Hepatocyte (in vitro differentiated cells): ENCODE results near the gene EHMT2. TPM values are rescaled to one million over a fixed set of nuclear protein-coding genes. Genes with fewer than 3 reads are reported as not detected.

Experiments used
- DNase-seq: peaks from one replicate; pipeline ENCODE4 v3.0.0-alpha.2; 2016; ENCODE audit warnings: low spot score
- H2AFZ ChIP-seq: fragments of 200-600 bp; sonication (generic); 2 replicates; pipeline ENCODE4 v1.6.0; 2016; ENCODE audit warnings: antibody characterized with exemption, mild to moderate bottlenecking
- H3K27ac ChIP-seq: fragments of 200-600 bp; sonication (generic); 2 replicates; pipeline ENCODE4 v1.5.1; 2016; ENCODE audit warnings: mild to moderate bottlenecking
- H3K27me3 ChIP-seq: fragments of 200-600 bp; sonication (generic); 2 replicates; pipeline ENCODE4 v1.6.1; 2016
- H3K36me3 ChIP-seq: fragments of 200-600 bp; sonication (generic); replicated peaks from 2 replicates; pipeline ENCODE4 v1.5.1; 2016; ENCODE audit warnings: low read depth; ENCODE audit not compliant: insufficient read depth
- H3K4me1 ChIP-seq: fragments of 200-600 bp; sonication (generic); 2 replicates; pipeline ENCODE4 v1.5.1; 2016; ENCODE audit warnings: mild to moderate bottlenecking, moderate library complexity; ENCODE audit not compliant: insufficient read depth
- H3K4me2 ChIP-seq: fragments of 200-600 bp; sonication (generic); 2 replicates; pipeline ENCODE4 v1.6.0; 2016
- H3K4me3 ChIP-seq: fragments of 200-600 bp; sonication (generic); 2 replicates; pipeline ENCODE4 v1.5.1; 2016; ENCODE audit warnings: mild to moderate bottlenecking
- H3K79me2 ChIP-seq: fragments of 200-600 bp; sonication (generic); 2 replicates; pipeline ENCODE4 v1.6.0; 2017; ENCODE audit warnings: mild to moderate bottlenecking
- H3K9me2 ChIP-seq: fragments of 200-600 bp; sonication (generic); replicated peaks from 2 replicates; pipeline ENCODE4 v1.6.0; 2017; ENCODE audit warnings: mild to moderate bottlenecking; ENCODE audit not compliant: insufficient read depth
- H3K9me3 ChIP-seq: fragments of 200-600 bp; sonication (generic); 2 replicates; pipeline ENCODE4 v1.5.1; 2016; ENCODE audit warnings: low read depth, mild to moderate bottlenecking
- H4K20me1 ChIP-seq: fragments of 200-600 bp; sonication (generic); 2 replicates; pipeline ENCODE4 v1.6.0; 2016; ENCODE audit warnings: mild to moderate bottlenecking; ENCODE audit not compliant: insufficient read depth, poor library complexity, severe bottlenecking
- CTCF ChIP-seq: fragments of 200-600 bp; sonication (generic); IDR thresholded peaks from 2 replicates; pipeline ENCODE4 v1.5.1; 2016; ENCODE audit warnings: antibody characterized with exemption, mild to moderate bottlenecking; ENCODE audit not compliant: poor library complexity
- EZH2 ChIP-seq: fragments of 200-600 bp; sonication (generic); IDR thresholded peaks from 2 replicates; pipeline ENCODE4 v1.6.1; 2016; ENCODE audit warnings: antibody characterized with exemption, mild to moderate bottlenecking, borderline replicate concordance
- EZH2phosphoT487 ChIP-seq: fragments of 200-600 bp; sonication (generic); IDR thresholded peaks from one replicate; pipeline ENCODE4 v1.6.1; 2018; ENCODE audit warnings: antibody characterized with exemption, mild to moderate bottlenecking, low read depth, moderate library complexity; ENCODE audit not compliant: unreplicated experiment, severe bottlenecking
- WGBS: methylation state at CpG from one replicate; pipeline ENCODE4 v1.1.6; 2016; ENCODE audit warnings: low lambda C conversion rate; ENCODE audit errors: missing lambda C conversion rate; 5-methylcytosine and 5-hydroxymethylcytosine counted together
- polyA plus RNA-seq: library from polyadenylated mRNA; unstranded; fragments of >200 nt; fragmentation: Nextera tagmentation; extraction: Ambion mirVana; gene quantifications from 2 replicates; pipeline ENCODE4 v1.2.1, GENCODE V29; 2016
- total RNA-seq: library from RNA; depleted of rRNA; stranded (reverse); fragments of >200 nt; gene quantifications from 2 replicates; pipeline ENCODE4 v1.2.3, GENCODE V29; 2014

EHMT2 gene
- total RNA-seq (34.1 and 41.9 TPM in 2 replicates), polyA plus RNA-seq (40.0 and 44.6 TPM in 2 replicates)

- peak within 1 kb of the TSS; percentile 98 for H2AFZ ChIP-seq
- peak within 1 kb of the TSS; percentile 99 for H3K4me3 ChIP-seq
- H3K27me3 ChIP-seq, result no peaks in the 10 kb centered on the region
- no peaks in the 10 kb centered on the region for H3K9me2 ChIP-seq
- peaks cover 37% of the 10 kb centered on the region for H3K79me2 ChIP-seq
- no peaks in the 10 kb centered on the region for H4K20me1 ChIP-seq
- 1% methylated on average over 42 of the region's 49 CpGs for WGBS
- H3K36me3 ChIP-seq, result no peaks in the 10 kb centered on the region
- H3K9me3 ChIP-seq, result no peaks in the 10 kb centered on the region
- TF ChIP-seq EZH2phosphoT487 (no peak), EZH2 (no peak), CTCF (no peak)
- peak; percentile 95 for DNase-seq
- H3K4me1 ChIP-seq, result peaks cover 17% of the 10 kb centered on the region
- H3K4me2 ChIP-seq, result peak within 1 kb of the TSS; percentile 97
- H3K27ac ChIP-seq, result peak within 1 kb of the TSS; percentile 73
These were observed at the start of gene EHMT2 for GRCh38 chr6:31897612-31898382. Gene EHMT2, minus strand, starts transcription at chr6:31897698. Its CDS starts 21 bp downstream, at chr6:31897677.

GRCh38 chr6:31947070-31947675, 49.7 kb upstream of the EHMT2 start:
- WGBS, result 89% methylated on average over 24 of the region's 24 CpGs
- peaks cover 12% of the 10 kb centered on the region for H3K4me1 ChIP-seq
- H3K4me3 ChIP-seq, result no peak overlapping the region
- no peaks in the 10 kb centered on the region for H3K9me3 ChIP-seq
- H2AFZ ChIP-seq, result no peak overlapping the region
- H3K79me2 ChIP-seq, result peaks cover 4% of the 10 kb centered on the region
- H3K27me3 ChIP-seq, result no peaks in the 10 kb centered on the region
- H3K27ac ChIP-seq, result peak overlapping the region; percentile 95
- no peaks in the 10 kb centered on the region for H4K20me1 ChIP-seq
- no peaks in the 10 kb centered on the region for H3K36me3 ChIP-seq
- DNase-seq, result no peak
- TF ChIP-seq CTCF, result no peak
- no peak for TF ChIP-seq EZH2
- no peak for TF ChIP-seq EZH2phosphoT487
- no peaks in the 10 kb centered on the region for H3K9me2 ChIP-seq
- H3K4me2 ChIP-seq, result peak overlapping the region; percentile 72

GRCh38 chr6:31946370-31946885, 48.9 kb upstream of the EHMT2 start:
- no peak overlapping the region for H3K4me3 ChIP-seq
- peaks cover 12% of the 10 kb centered on the region for H3K4me1 ChIP-seq
- no peaks in the 10 kb centered on the region for H3K36me3 ChIP-seq
- H3K4me2 ChIP-seq, result peak overlapping the region; percentile 72
- TF ChIP-seq CTCF (no peak), EZH2 (no peak), EZH2phosphoT487 (no peak)
- peaks cover 4% of the 10 kb centered on the region for H3K79me2 ChIP-seq
- H3K9me3 ChIP-seq, result no peaks in the 10 kb centered on the region
- no peak for DNase-seq
- 78% methylated on average over 11 of the region's 11 CpGs for WGBS
- H4K20me1 ChIP-seq, result no peaks in the 10 kb centered on the region
- H2AFZ ChIP-seq, result no peak overlapping the region
- no peaks in the 10 kb centered on the region for H3K9me2 ChIP-seq
- peak overlapping the region; percentile 95 for H3K27ac ChIP-seq
- H3K27me3 ChIP-seq, result no peaks in the 10 kb centered on the region
